Head of caudate nucleus (tissue), 42 donors: ENCODE measurements around the gene ST3GAL3.

ENCODE experiments used
- DNase-seq, 42 donors: peaks; one replicate each; pipeline versions ENCODE4 v3.0.0 to v3.0.0-alpha.2; 2020 to 2021; ENCODE audit warnings: mixed read lengths in 7 of 42
- intact Hi-C: fragments of 100-400 bp; cut with DNase I; formaldehyde crosslinking; loops from one replicate; pipeline ENCODE4 v1.15.0; 2022

Gene ST3GAL3

DNA sequence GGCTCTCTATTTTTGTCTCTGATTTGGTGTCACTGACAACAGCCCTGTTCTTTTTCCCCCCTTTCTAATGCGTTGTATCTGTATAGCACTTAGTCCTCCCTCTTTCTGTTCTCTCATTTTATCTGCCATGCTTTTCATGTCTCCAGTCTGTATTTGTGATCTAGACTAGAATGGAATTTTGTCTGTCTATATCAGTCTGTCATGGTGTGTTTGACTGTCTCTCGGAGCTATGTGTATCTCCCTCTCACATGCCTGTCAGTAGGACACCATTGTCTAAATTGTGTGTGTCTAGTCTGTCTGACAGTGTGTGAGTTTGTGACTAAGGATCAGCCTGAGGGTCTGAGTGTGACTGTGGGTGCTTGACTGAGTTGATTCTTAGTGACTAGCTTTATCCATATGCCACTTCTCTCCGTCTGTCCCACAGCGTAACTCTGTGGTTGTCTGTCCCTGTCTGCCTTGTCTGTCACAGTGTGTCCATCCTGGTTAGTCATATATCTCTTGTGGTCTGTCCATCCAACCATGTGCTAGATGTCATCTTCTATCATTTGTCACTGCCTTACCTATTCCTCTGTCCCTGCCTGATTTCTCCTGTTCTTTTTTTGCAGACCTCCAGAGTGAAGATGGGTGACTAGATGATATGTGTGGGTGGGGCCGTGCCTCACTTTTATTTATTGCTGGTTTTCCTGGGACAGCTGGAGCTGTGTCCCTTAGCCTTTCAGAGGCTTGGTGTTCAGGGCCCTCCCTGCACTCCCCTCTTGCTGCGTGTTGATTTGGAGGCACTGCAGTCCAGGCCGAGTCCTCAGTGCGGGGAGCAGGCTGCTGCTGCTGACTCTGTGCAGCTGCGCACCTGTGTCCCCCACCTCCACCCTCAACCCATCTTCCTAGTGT is 270.3 kb downstream of the ST3GAL3 start:
- intact Hi-C loops = no loop called here
- no peak for DNase-seq

DNA sequence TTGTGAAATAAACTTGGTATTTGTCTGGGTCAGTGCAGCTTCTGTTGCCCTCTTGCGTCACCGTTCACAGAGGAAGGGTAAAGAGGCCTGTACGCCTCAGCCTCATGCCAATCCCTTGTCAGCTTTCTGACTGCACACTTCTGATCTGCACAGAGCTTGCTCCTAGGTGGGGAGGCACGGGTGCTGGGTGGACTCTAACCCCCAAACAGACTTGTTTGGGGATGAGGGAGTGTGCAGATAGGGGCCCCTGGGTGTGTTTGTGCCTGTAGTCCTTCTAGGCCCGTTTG is 270.9 kb downstream of the ST3GAL3 start:
- DNase-seq = no peak
- intact Hi-C loops = no loop called here

GRCh38 chr1:43978551-43979260 is 271.4 kb downstream of the ST3GAL3 start, which contains the start of gene B4GALT2:
TSS of gene B4GALT2 (plus strand) at chr1:43979210. CDS start at chr1:43981161, 1,951 bp downstream.
- DNase-seq = peak in 36 of 42 donors; percentile 45 to 83 (median 67)
- intact Hi-C loops = no loop called here

GRCh38 chr1:43979261-43979527 is 271.9 kb downstream of the ST3GAL3 start:
- intact Hi-C loops = no loop called here
- no peak for DNase-seq

DNA sequence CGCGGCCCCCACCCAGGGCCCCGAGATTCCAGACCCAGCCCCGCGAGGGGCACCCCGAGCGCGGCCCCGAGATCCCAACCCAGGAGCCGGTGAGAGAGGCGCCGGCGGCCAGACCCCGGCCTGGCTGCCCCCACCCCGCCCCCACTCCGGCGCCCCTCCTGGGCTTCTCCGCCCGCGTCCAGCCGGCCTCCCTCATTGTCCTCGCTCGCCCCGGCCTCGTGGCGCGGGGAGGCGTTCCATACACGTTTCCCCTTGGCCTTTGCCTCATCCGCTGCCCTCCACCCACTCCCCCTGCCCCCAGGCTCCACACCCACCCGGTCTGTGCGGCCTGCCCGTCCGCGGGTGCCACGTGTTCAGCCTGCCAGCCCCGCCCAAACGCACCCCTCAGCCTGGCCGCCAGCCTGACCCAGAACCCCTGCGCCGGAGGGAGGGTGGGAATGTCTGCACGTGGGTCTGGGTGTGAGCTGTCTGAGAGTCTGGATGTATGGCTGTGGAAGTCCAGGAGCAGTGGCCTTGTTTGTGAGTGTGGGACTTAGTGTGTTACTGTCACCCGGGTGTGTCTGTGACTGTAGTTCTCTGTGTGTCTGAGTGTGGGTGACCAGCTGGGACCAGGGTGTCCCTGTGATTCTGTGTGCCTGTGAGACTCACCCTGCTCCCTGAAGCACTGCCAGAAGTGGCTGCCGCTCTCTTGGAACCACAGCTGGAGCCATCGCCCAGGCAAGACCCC is 272.4 kb downstream of the ST3GAL3 start:
- DNase-seq = peak in 23 of 42 donors; percentile 18 to 69 (median 43)
- intact Hi-C loops = no loop called here

DNA sequence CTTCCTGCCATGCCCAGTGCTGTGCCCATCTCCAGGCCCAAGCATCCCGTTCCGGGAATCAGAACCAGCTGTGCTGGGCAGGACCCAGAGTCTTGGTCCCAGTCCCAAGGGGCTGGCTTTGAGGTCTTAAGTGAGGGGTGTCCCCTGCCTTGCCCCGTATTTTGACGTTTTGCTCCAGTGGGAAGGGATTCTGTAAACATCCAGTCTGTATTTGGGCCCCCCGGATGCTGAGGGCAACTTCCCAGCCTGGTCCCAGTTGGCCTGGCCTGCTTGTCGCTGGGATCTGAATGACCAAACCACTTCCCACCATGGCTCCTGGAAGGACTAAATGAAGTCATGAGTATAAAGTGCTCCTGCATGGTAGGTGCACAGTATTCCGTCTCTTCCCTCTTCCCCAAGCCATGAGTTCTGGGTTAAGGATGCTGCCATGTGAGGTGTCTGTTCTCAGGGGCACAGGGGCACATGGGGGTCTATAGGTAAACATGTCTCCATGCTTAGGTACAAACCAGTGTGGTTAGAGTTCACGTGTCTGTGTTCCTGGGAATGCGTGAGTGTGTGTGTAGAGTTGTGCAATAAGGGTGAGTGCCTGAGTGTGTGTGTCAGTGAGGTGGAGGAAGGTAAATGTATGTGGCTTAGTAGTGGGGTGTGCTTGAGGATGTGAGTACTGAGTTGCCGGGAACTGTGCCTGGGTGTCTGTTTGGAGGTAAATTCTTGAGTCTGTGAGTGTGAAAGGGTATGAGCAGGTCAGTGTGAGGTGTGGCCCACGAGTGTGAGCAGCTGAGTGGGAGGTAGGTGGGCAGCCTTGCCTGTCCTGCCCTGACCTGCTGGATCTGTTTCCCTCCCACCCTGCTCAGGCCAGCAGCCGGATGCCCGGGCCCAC is 273.2 kb downstream of the ST3GAL3 start:
- no peak for DNase-seq
- intact Hi-C loops = no loop called here
